HEK293 (cell line): ENCODE results near the gene SMPD3.

Source experiments
- CTCF ChIA-PET: fragments of 350-600 bp; formaldehyde crosslinking; extraction: SDS; loops from one replicate; lab custom pipeline; 2021; ENCODE audit warnings: antibody characterized with exemption; lab: Yijun Ruan, JAX
- POLR2A ChIA-PET: fragments of 300-600 bp; formaldehyde crosslinking; extraction: SDS; loops from one replicate; lab custom pipeline; 2020; ENCODE audit warnings: antibody characterized with exemption, inconsistent platforms; lab: Yijun Ruan, JAX
- H3K27ac ChIP-seq: fragments of 200-500 bp; sonication (Bioruptor generic); 2 replicates; pipeline ENCODE4 v1.5.1; 2014; ENCODE audit warnings: low read depth, low read length, control low read depth, inconsistent platforms; ENCODE audit errors: extremely low read depth
- H3K36me3 ChIP-seq, 2 experiments: fragments of 200-500 bp in 1 of 2; sonication (Bioruptor generic) in 1 of 2; 1 replicate in 1 of 2; 2 replicates in 1 of 2; pipeline ENCODE4 v1.5.1; 2014 to 2017; ENCODE audit warnings: inconsistent platforms in 2 of 2, low read length in 2 of 2; ENCODE audit not compliant: control insufficient read depth in 2 of 2, insufficient read depth in 1 of 2
- H3K4me1 ChIP-seq: fragments of 200-500 bp; sonication (Bioruptor generic); 2 replicates; pipeline ENCODE4 v1.5.1; 2014; ENCODE audit warnings: mild to moderate bottlenecking, low read length, inconsistent platforms; ENCODE audit not compliant: control insufficient read depth, insufficient read depth
- H3K4me3 ChIP-seq: 2 replicates; pipeline ENCODE4 v1.5.1; 2011; ENCODE audit warnings: low read depth, mild to moderate bottlenecking, control low read depth, low read length, moderate library complexity
- H3K9me3 ChIP-seq: fragments of 200-500 bp; sonication (Bioruptor generic); 2 replicates; pipeline ENCODE4 v1.5.1; 2014; ENCODE audit warnings: low read depth, low read length, inconsistent platforms; ENCODE audit not compliant: control insufficient read depth, insufficient read depth
- EGR2 ChIP-seq: fragments of 450-650 bp; formaldehyde crosslinking; IDR thresholded peaks from 2 replicates; pipeline ENCODE4 v1.5.1; 2016; ENCODE audit warnings: low read depth, missing biosample characterization, missing genetic modification characterization
- KLF17 ChIP-seq: fragments of 450-650 bp; formaldehyde crosslinking; IDR thresholded peaks from 2 replicates; pipeline ENCODE4 v1.5.1; 2016; ENCODE audit warnings: missing biosample characterization, missing genetic modification characterization
- PRDM1 ChIP-seq: fragments of 450-650 bp; formaldehyde crosslinking; IDR thresholded peaks from 2 replicates; pipeline ENCODE4; 2016; ENCODE audit warnings: missing biosample characterization, missing genetic modification characterization
- PRDM4 ChIP-seq: fragments of 450-650 bp; formaldehyde crosslinking; IDR thresholded peaks from 2 replicates; pipeline ENCODE4 v1.5.1; 2017; ENCODE audit warnings: missing biosample characterization, missing genetic modification characterization
- ZBTB20 ChIP-seq: fragments of 450-650 bp; formaldehyde crosslinking; IDR thresholded peaks from 2 replicates; pipeline ENCODE4 v1.5.1; 2016; ENCODE audit warnings: missing biosample characterization, missing genetic modification characterization
- ZNF121 ChIP-seq: fragments of 450-650 bp; formaldehyde crosslinking; IDR thresholded peaks from 2 replicates; pipeline ENCODE4 v1.5.1; 2016; ENCODE audit warnings: missing biosample characterization, missing genetic modification characterization
- ZNF133 ChIP-seq: fragments of 450-650 bp; formaldehyde crosslinking; IDR thresholded peaks from 2 replicates; pipeline ENCODE4 v1.5.1; 2016; ENCODE audit warnings: missing biosample characterization, missing genetic modification characterization
- ZNF155 ChIP-seq: fragments of 450-650 bp; formaldehyde crosslinking; IDR thresholded peaks from 2 replicates; pipeline ENCODE4 v1.5.1; 2016; ENCODE audit warnings: missing biosample characterization, missing genetic modification characterization
- ZNF404 ChIP-seq: fragments of 450-650 bp; formaldehyde crosslinking; IDR thresholded peaks from 2 replicates; pipeline ENCODE4 v1.5.1; 2017; ENCODE audit warnings: missing biosample characterization, missing genetic modification characterization
- ZNF423 ChIP-seq: fragments of 450-650 bp; formaldehyde crosslinking; IDR thresholded peaks from 2 replicates; pipeline ENCODE4 v1.5.1; 2016; ENCODE audit warnings: missing biosample characterization, missing genetic modification characterization
- ZNF501 ChIP-seq: fragments of 450-650 bp; formaldehyde crosslinking; IDR thresholded peaks from 2 replicates; pipeline ENCODE4 v1.5.1; 2016; ENCODE audit warnings: missing biosample characterization, missing genetic modification characterization
- ZNF521 ChIP-seq: fragments of 450-650 bp; formaldehyde crosslinking; IDR thresholded peaks from 2 replicates; pipeline ENCODE4 v1.5.1; 2017; ENCODE audit warnings: missing biosample characterization, mild to moderate bottlenecking, missing genetic modification characterization
- ZNF621 ChIP-seq: fragments of 450-650 bp; formaldehyde crosslinking; IDR thresholded peaks from 2 replicates; pipeline ENCODE4 v1.5.1; 2017; ENCODE audit warnings: missing biosample characterization, missing genetic modification characterization
- ZNF692 ChIP-seq: fragments of 450-650 bp; formaldehyde crosslinking; IDR thresholded peaks from 2 replicates; pipeline ENCODE4 v1.5.1; 2016; ENCODE audit warnings: missing biosample characterization, missing genetic modification characterization
- ZNF701 ChIP-seq: fragments of 450-650 bp; formaldehyde crosslinking; IDR thresholded peaks from 2 replicates; pipeline ENCODE4 v1.5.1; 2016; ENCODE audit warnings: missing biosample characterization, missing genetic modification characterization
- ZNF76 ChIP-seq: fragments of 450-650 bp; formaldehyde crosslinking; IDR thresholded peaks from 2 replicates; pipeline ENCODE4; 2016; ENCODE audit warnings: low read depth, missing biosample characterization, missing genetic modification characterization, borderline replicate concordance
- ZNF785 ChIP-seq: fragments of 450-650 bp; formaldehyde crosslinking; IDR thresholded peaks from 2 replicates; pipeline ENCODE4 v1.5.1; 2016; ENCODE audit warnings: missing biosample characterization, missing genetic modification characterization
- ZSCAN23 ChIP-seq: fragments of 450-650 bp; formaldehyde crosslinking; IDR thresholded peaks from 2 replicates; pipeline ENCODE4 v1.5.1; 2016; ENCODE audit warnings: missing biosample characterization, missing genetic modification characterization
- TF ChIP-seq, protein P1 (sequence below): fragments of 450-650 bp; formaldehyde crosslinking; IDR thresholded peaks from 2 replicates; pipeline ENCODE4 v1.5.1; 2017; ENCODE audit warnings: missing biosample characterization, missing genetic modification characterization
- TF ChIP-seq, protein P2 (sequence below): fragments of 450-650 bp; formaldehyde crosslinking; IDR thresholded peaks from 2 replicates; pipeline ENCODE4 v1.5.1; 2017; ENCODE audit warnings: missing biosample characterization, missing genetic modification characterization

SMPD3 gene

DNA sequence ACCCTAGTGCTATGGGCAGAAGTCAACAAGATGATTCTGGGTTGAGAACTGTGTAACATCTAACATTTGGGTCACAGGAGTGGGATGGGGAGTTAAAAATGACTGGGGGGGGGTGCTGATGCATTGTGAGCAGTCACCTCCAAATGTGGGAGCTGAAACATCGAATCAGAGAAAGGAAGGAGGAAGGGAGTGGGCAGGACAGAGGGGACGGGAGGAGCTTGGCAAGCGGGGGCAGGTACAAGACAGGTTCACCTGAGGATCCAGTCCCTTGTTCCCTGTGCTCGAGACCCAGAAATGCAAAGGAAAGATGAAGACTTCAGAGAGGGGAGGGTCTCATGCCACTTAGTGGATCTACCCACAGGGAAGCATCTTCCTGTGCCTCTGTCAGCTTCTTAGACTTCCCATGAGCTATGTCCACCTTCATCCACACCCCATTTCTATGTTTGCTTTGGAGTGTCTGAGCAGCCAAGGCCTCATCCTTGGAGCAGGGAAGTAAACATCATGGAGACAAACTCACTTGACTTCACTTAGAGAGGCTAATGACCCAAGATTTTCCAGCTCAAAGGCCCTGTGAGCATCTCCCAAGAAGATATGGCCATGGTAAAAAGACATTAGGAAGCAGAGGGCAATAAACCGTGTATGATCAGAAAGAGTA is 20.5 kb downstream of the SMPD3 start (continued):
- TF ChIP-seq, protein P1, sequence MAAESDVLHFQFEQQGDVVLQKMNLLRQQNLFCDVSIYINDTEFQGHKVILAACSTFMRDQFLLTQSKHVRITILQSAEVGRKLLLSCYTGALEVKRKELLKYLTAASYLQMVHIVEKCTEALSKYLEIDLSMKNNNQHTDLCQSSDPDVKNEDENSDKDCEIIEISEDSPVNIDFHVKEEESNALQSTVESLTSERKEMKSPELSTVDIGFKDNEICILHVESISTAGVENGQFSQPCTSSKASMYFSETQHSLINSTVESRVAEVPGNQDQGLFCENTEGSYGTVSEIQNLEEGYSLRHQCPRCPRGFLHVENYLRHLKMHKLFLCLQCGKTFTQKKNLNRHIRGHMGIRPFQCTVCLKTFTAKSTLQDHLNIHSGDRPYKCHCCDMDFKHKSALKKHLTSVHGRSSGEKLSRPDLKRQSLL (tag by site-specific recombination), result no peak
- TF ChIP-seq PRDM4 (tag by site-specific recombination), result no peak
- no peak for TF ChIP-seq ZNF121 (tag by site-specific recombination)
- no peak for TF ChIP-seq ZNF76 (tag by site-specific recombination)
- TF ChIP-seq PRDM1 (tag by site-specific recombination), result no peak
- TF ChIP-seq ZNF423 (tag by site-specific recombination), result no peak
- TF ChIP-seq, all 188 proteins: peak for 0

DNA sequence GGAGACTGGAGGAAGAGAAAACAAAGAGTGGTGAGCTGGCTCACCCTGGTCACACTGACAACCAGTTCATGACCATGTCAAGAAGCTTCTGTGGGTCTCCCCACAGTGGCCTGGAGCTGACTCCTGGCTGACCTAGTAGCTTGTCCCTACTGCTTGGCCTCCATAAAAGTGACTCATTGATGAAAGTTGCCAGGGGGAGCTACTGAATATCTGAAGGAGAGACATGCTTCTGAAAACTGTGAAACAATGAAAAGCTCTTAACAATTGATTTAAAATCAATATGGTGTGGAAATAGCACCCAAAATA is 22.0 kb downstream of the SMPD3 start:
- Histone ChIP-seq H3K4me3 (no peak overlapping the region), H3K36me3 (no peaks in the 10 kb centered on the region)
- POLR2A ChIA-PET, result no interaction called here
- no peak for TF ChIP-seq EGR2 (tag by site-specific recombination)
- no peak for TF ChIP-seq ZNF155 (tag by site-specific recombination)
- TF ChIP-seq ZNF785, result no peak
- TF ChIP-seq ZBTB20 (tag by site-specific recombination), result no peak
- no peak for TF ChIP-seq PRDM1 (tag by site-specific recombination)
- TF ChIP-seq ZNF521, result no peak
- no peak for TF ChIP-seq ZNF701 (tag by site-specific recombination)
- TF ChIP-seq ZSCAN23, result no peak
- no peak for TF ChIP-seq PRDM4 (tag by site-specific recombination)
- no peak for TF ChIP-seq ZNF501 (tag by site-specific recombination)
- TF ChIP-seq, protein P2, sequence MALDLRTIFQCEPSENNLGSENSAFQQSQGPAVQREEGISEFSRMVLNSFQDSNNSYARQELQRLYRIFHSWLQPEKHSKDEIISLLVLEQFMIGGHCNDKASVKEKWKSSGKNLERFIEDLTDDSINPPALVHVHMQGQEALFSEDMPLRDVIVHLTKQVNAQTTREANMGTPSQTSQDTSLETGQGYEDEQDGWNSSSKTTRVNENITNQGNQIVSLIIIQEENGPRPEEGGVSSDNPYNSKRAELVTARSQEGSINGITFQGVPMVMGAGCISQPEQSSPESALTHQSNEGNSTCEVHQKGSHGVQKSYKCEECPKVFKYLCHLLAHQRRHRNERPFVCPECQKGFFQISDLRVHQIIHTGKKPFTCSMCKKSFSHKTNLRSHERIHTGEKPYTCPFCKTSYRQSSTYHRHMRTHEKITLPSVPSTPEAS (tag by site-specific recombination), result no peak
- no peak for TF ChIP-seq ZNF133 (tag by site-specific recombination)
- TF ChIP-seq ZNF404 (tag by site-specific recombination), result no peak
- TF ChIP-seq ZNF621 (tag by site-specific recombination), result no peak
- TF ChIP-seq ZNF692 (tag by site-specific recombination), result no peak
- TF ChIP-seq KLF17 (tag by site-specific recombination), result no peak
- TF ChIP-seq, all 188 proteins: peak for 0
- Histone ChIP-seq H3K4me1 (0 out of 2 replicates have a peak, but pooled peaks cover 2% of the 10 kb centered on the region), H3K9me3 (no peaks in the 10 kb centered on the region), H3K27ac (no peak overlapping the region)
- CTCF ChIA-PET, result interaction anchor here (0.6 to 0.7 kb wide), 3 partner anchors 18 to 38 kb away, joined by 3 to 4 read pairs (median 3); no protein-coding TSS in a partner anchor
